ENCODE measurements around the gene MAPK6.
"Not testable (repeated sequence)": the region's sequence is repeated elsewhere in the genome, so short reads cannot be mapped to it uniquely, and the experiment has no call there.

The MAPK6 gene

GRCh38 chr15:52080031-52080430 is 61.0 kb downstream of the MAPK6 start:
- DNase-seq (ENCODE audit: low read depth in 2 of 2) = no peak

- no peak for DNase-seq (ENCODE audit: low read depth in 2 of 2)
These were observed 61.8 kb downstream of the MAPK6 start for GRCh38 chr15:52080706-52081392.

GRCh38 chr15:52082197-52083036 is 63.4 kb downstream of the MAPK6 start:
- DNase-seq (ENCODE audit: low read depth in 2 of 2) = no peak

GRCh38 chr15:52083037-52083359 is 64.0 kb downstream of the MAPK6 start:
- not testable (repeated sequence) for DNase-seq (ENCODE audit: low read depth in 2 of 2)

GRCh38 chr15:52083603-52084002 is 64.6 kb downstream of the MAPK6 start:
- no peak for DNase-seq (ENCODE audit: low read depth in 2 of 2)

GRCh38 chr15:52085299-52085698 is 66.3 kb downstream of the MAPK6 start:
- no peak for DNase-seq (ENCODE audit: low read depth in 2 of 2)

- no peak for DNase-seq (ENCODE audit: low read depth in 2 of 2)
These were observed 67.2 kb downstream of the MAPK6 start for GRCh38 chr15:52086011-52086786.

- DNase-seq (ENCODE audit: low read depth in 2 of 2) = no peak
These were observed 71.2 kb downstream of the MAPK6 start for GRCh38 chr15:52090193-52090592.

GRCh38 chr15:52093167-52093538 is 74.1 kb downstream of the MAPK6 start:
- DNase-seq (ENCODE audit: low read depth in 2 of 2) = no peak

- DNase-seq (ENCODE audit: low read depth in 2 of 2) = no peak
These were observed 74.8 kb downstream of the MAPK6 start for GRCh38 chr15:52093539-52094510.

GRCh38 chr15:52094811-52095584 is 76.0 kb downstream of the MAPK6 start:
- DNase-seq (ENCODE audit: low read depth in 2 of 2) = no peak

GRCh38 chr15:52095597-52096262 is 76.7 kb downstream of the MAPK6 start:
- no peak for DNase-seq (ENCODE audit: low read depth in 2 of 2)

GRCh38 chr15:52096536-52096935 is 77.5 kb downstream of the MAPK6 start:
- DNase-seq (ENCODE audit: low read depth in 2 of 2) = not testable (repeated sequence)

GRCh38 chr15:52097180-52097579 is 78.2 kb downstream of the MAPK6 start:
- DNase-seq (ENCODE audit: low read depth in 2 of 2) = no peak

- DNase-seq (ENCODE audit: low read depth in 2 of 2) = no peak
These were observed 79.3 kb downstream of the MAPK6 start for GRCh38 chr15:52098323-52098722.

- no peak for DNase-seq (ENCODE audit: low read depth in 2 of 2)
These were observed 80.7 kb downstream of the MAPK6 start for GRCh38 chr15:52099651-52100272.

- DNase-seq (ENCODE audit: low read depth in 2 of 2) = no peak
These were observed 81.9 kb downstream of the MAPK6 start for GRCh38 chr15:52100807-52101442.

- DNase-seq (ENCODE audit: low read depth in 2 of 2) = no peak
These were observed 82.7 kb downstream of the MAPK6 start for GRCh38 chr15:52101542-52102323.
